HUES6 (cell line): ENCODE results near the gene GFAP.

Experiments used
- H3K27ac ChIP-seq: 2 replicates; pipeline ENCODE4 v1.7.0; 2013; ENCODE audit warnings: low read depth, mild to moderate bottlenecking, low read length, inconsistent platforms
- H3K27me3 ChIP-seq: 2 replicates; pipeline ENCODE4 v1.6.1; 2013; ENCODE audit warnings: low read length; ENCODE audit not compliant: control insufficient read depth, insufficient read depth
- H3K36me3 ChIP-seq: 2 replicates; pipeline ENCODE4 v1.6.1; 2013; ENCODE audit warnings: low read length; ENCODE audit not compliant: control insufficient read depth, insufficient read depth
- H3K4me1 ChIP-seq: 2 replicates; pipeline ENCODE4 v1.6.1; 2013; ENCODE audit warnings: low read length; ENCODE audit not compliant: control insufficient read depth, insufficient read depth
- H3K4me3 ChIP-seq: 2 replicates; pipeline ENCODE4 v1.5.1; 2013; ENCODE audit warnings: low read depth, low read length
- H3K9ac ChIP-seq: one replicate; pipeline ENCODE4 v1.6.1; 2013; ENCODE audit warnings: mild to moderate bottlenecking, low read length
- H3K9me3 ChIP-seq: 2 replicates; pipeline ENCODE4 v1.6.1; 2013; ENCODE audit warnings: low read depth, low read length; ENCODE audit not compliant: control insufficient read depth, insufficient read depth

GFAP gene

DNA sequence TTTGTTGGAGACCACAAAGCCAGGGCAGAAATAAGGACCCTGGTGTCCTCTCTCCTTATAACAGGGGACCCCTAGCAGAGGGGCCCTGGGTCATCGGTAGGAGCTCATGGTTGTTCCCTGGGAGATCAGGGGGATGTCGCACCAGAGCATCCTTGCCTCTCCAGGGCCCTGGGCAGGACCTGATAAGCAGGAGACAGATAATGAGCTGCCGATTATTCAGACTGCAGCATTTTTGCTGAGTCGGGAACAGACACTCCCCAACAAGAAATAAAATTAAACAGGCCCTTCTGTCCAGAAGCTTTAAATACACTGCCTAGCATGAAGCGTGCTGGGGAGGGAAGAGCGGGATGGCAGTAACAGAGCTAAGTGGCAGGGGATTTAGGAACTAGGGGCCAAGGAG lies 15.4 kb upstream of the GFAP start:
- H3K27me3 ChIP-seq, result no peaks in the 10 kb centered on the region
- no peak overlapping the region for H3K4me3 ChIP-seq
- no peak overlapping the region for H3K27ac ChIP-seq
- no peaks in the 10 kb centered on the region for H3K9me3 ChIP-seq
- H3K4me1 ChIP-seq, result no peaks in the 10 kb centered on the region
- peaks cover 100% of the 10 kb centered on the region for H3K36me3 ChIP-seq
- no peak overlapping the region for H3K9ac ChIP-seq

DNA sequence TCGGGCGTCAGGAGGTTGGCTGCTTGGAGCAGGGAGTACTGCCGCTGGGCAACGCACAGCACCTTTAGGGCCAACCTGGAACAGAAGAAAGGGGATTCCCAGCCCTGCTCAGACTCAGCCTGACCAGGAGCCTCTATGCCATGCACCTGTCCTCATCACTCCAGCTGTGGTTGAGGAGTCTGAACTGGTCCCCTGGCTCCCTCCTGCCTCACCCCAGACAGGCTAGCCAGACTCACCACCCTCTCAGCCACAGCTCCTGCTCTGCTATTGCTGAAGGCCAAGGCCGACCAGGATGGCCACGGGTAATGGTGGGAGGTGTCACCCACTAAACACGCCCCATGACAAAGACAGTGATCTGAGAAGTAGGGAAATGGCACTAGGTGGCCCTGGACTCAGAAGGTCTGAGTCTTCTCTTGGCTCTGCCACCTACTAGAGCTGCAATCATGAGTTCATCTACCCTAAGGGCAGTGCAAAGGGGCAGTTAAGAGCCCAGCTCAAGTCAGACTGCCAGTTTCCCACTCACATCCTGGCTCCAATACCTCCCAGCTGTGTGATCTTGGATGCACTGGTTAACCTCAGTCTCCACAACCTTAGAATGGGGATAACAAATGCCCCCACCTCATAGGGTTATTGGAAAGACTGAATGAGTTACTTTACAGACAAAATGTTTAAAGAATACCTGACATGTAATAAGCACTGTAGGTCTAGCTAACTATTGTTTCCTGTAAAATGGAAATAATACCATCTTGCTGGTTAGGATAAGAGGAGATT lies 13.8 kb upstream of the GFAP start:
- Histone ChIP-seq H3K27me3 (no peaks in the 10 kb centered on the region), H3K9me3 (no peaks in the 10 kb centered on the region), H3K4me3 (no peak overlapping the region), H3K4me1 (no peaks in the 10 kb centered on the region), H3K36me3 (peaks cover 85% of the 10 kb centered on the region), H3K27ac (no peak overlapping the region), H3K9ac (no peak overlapping the region)

DNA sequence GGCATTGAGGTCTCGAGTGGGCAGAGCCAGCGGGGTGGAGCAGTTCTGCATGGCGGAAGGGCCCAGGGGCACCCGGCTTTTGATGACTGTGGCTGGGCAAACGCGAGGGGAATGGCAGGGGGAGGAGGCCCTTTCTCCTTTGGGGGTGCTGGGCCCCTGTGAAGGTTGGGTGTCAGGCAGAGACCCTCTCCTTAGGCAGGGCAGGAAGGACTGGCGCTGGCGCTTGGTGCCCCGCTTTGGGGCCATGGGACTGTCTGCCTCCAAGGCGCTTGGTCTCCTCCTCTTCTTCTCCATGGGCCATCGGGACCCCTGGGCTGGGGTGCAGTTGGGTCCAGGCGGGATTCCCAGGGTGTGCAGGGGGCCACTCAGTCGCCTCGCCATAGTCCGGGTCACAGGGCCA lies 12.8 kb upstream of the GFAP start:
- H3K4me3 ChIP-seq, result no peak overlapping the region
- no peak overlapping the region for H3K27ac ChIP-seq
- no peaks in the 10 kb centered on the region for H3K27me3 ChIP-seq
- H3K9ac ChIP-seq, result no peak overlapping the region
- no peaks in the 10 kb centered on the region for H3K4me1 ChIP-seq
- H3K9me3 ChIP-seq, result no peaks in the 10 kb centered on the region
- H3K36me3 ChIP-seq, result peaks cover 75% of the 10 kb centered on the region

DNA sequence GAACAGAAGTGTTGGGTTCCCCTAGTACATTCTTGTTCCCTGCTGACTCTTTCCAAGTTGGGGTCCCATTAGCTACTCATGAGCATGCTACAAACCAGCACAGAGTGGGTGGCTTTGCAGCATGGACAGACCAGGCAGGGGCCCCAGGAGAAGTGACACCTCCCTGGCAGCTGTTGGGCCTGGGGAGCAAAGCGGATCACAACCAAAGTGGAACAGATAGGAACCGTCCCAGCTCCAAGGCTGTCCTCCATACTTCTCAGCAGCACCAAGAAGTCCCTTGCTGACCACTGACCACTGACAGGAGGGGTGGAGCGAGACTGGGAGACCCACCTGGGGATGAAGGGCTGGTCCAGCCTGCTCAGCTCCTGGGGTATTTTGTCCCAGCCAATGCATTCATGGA lies 12.4 kb upstream of the GFAP start:
- Histone ChIP-seq H3K4me3 (no peak overlapping the region), H3K27ac (no peak overlapping the region), H3K9me3 (no peaks in the 10 kb centered on the region), H3K9ac (no peak overlapping the region), H3K4me1 (no peaks in the 10 kb centered on the region), H3K36me3 (peaks cover 71% of the 10 kb centered on the region), H3K27me3 (no peaks in the 10 kb centered on the region)

DNA sequence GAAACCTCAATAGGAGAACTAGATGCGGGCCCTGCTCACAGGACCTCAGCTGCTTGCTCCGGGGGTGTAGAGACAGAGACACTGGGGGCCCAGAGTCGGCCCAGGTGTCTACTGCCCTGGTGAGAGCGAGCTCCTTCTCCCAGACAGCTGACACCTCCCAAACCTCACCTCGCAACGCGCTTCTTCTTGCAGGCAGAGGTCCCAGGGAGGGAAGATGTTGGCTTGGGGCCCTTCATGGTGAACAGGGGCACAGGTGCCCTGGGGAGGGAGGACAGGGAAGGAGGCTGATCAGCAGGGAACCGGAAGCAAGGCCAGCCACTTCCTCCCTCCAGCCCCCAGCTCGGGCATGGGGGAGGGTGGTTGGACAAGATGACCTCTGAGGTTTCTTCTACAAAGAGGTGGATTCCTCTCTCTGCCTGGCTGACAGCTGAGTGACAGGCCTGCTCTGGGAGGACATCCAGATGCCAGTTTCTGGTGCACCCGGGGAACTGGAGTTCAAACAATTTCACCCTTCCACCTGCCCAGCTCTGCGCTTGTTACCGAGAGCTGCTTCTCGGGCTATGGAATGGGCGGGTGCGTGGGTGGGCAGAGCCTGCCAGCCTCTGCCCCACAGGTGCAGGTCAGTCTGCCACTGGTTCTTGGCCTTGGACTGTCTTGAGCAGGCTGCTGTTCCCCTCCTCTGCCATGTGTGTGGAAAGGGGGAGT lies 11.7 kb upstream of the GFAP start:
- H3K4me1 ChIP-seq, result no peaks in the 10 kb centered on the region
- peaks cover 64% of the 10 kb centered on the region for H3K36me3 ChIP-seq
- no peak overlapping the region for H3K9ac ChIP-seq
- no peak overlapping the region for H3K27ac ChIP-seq
- no peaks in the 10 kb centered on the region for H3K27me3 ChIP-seq
- H3K4me3 ChIP-seq, result no peak overlapping the region
- H3K9me3 ChIP-seq, result no peaks in the 10 kb centered on the region

DNA sequence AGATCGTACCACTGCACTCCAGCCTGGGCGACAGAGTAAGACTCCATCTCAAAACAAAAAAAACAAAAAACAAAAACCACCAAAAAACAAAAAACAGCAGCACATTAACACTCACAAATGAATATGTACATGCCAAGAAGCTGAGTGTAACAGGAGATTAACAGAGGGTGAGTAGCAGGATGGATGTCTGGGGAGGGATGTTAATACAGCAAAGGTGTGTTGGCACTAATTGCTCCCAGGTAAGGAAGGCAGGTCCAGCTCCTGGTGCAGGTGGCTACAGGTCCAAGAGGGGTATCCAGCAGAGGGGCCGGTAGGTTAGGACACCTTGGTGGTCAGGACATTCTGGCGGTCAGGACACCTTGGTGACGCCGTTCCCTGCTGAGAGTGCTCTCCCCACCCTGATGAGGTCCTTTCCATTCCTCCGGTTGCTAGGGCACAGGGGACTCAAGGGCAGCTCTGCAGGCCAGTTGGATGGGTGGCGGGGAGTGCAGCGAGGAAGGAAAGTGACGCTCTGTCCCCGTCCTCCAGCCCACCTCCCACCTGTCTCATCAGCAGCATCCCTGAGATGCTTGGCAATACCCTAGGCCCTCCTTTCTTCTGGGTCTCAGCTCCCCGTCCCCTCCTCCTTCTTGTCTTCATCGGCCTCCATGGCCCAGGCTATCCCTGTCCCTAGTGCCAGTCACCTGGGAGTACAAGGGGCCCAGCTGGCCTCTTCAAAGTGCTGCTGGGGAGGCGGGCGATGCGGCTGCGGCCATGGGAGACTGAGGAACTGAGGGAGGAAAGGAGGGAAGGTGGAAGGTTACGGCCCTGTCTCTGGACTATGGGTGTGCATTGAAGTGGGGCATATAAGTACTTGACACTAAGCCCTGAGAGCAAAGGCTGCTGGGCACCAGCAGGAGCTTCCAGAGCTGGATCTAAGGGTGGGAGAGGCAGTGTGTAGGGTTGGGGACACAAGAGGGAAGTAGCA lies 10.7 kb upstream of the GFAP start:
- H3K9me3 ChIP-seq, result no peaks in the 10 kb centered on the region
- peaks cover 54% of the 10 kb centered on the region for H3K36me3 ChIP-seq
- no peak overlapping the region for H3K9ac ChIP-seq
- peaks cover 5% of the 10 kb centered on the region for H3K4me1 ChIP-seq
- H3K27me3 ChIP-seq, result no peaks in the 10 kb centered on the region
- H3K4me3 ChIP-seq, result no peak overlapping the region
- H3K27ac ChIP-seq, result no peak overlapping the region

DNA sequence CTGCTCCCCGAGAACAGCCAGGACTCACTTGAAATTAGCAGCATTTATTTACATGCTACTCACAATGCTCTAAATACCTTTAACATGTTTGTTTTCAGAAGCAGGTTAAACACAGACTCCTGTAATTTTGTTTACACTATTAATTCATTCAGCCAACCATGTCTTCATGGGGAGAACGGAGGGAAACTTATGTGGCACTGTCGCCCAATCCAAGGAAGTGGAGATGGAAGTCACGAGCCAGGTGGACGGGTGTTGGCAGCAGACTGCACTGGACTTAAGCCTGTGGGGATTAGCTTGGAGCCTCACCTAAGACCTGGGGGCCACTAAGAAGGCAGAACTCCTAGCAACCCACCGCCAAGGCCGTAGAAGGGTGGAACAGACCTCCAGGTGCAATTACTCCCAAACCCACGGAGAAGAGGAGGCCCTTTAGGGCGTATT lies 8.8 kb upstream of the GFAP start:
- Histone ChIP-seq H3K4me1 (peaks cover 14% of the 10 kb centered on the region), H3K27me3 (no peaks in the 10 kb centered on the region), H3K4me3 (no peak overlapping the region), H3K9ac (no peak overlapping the region), H3K9me3 (no peaks in the 10 kb centered on the region), H3K36me3 (peaks cover 35% of the 10 kb centered on the region), H3K27ac (no peak overlapping the region)

DNA sequence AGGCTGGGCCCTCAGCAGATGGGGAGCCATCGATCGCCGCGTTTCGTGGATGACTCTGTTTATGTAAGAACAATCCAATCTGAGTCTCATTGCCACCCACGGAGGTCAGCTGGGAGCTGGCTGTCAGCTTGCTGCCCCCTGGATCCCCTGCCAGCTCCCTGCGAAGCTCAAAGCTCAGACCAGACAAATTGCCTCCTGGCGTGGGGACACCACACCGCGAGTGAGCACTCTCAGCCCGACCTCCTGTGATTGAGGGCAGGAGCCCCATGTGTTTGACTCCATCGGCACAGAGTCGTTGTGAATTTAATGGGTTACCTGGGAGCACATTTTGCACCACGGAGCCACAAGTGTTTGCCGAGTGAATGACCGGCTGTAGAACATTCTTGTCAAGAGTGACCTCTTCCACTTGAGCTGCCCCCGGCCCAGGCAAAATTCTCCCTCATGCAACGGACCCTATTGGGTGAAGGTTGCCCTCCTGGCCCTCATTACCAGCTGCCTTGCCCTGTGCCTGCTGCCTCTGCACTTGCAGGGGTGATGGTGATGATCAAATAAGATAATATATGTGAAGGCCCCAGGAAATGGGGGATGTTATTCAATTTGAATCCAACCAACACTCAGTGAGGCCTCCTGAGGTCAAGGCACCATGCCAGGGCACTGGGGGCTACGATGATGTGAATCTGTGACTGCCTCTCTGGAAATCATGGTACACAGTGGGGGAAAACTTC lies 7.6 kb upstream of the GFAP start:
- Histone ChIP-seq H3K27me3 (no peaks in the 10 kb centered on the region), H3K4me3 (no peak overlapping the region), H3K9me3 (no peaks in the 10 kb centered on the region), H3K27ac (no peak overlapping the region), H3K36me3 (peaks cover 23% of the 10 kb centered on the region), H3K9ac (no peak overlapping the region), H3K4me1 (peaks cover 14% of the 10 kb centered on the region)

DNA sequence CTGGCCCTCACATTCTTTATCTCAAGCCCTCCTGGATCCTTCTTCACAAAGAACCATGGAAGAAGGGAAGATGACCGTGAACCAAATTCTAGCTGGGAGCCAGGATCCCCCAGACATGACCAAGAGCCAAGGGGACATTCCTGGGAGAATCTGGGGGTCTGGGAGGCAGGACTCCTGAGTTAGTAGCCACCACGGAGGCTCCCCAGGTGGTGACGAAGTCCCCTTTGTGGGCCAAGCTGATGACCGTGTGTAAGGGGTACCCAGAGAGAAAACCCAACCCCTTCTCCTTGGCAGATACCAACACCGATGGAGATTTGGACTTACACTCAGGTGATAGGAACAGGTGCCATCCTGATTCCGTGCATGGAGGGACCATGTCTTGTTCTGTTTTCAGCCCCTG lies 6.8 kb upstream of the GFAP start:
- Histone ChIP-seq H3K27ac (no peak overlapping the region), H3K4me1 (peaks cover 14% of the 10 kb centered on the region), H3K9me3 (no peaks in the 10 kb centered on the region), H3K9ac (no peak overlapping the region), H3K4me3 (no peak overlapping the region), H3K27me3 (no peaks in the 10 kb centered on the region), H3K36me3 (peaks cover 15% of the 10 kb centered on the region)

DNA sequence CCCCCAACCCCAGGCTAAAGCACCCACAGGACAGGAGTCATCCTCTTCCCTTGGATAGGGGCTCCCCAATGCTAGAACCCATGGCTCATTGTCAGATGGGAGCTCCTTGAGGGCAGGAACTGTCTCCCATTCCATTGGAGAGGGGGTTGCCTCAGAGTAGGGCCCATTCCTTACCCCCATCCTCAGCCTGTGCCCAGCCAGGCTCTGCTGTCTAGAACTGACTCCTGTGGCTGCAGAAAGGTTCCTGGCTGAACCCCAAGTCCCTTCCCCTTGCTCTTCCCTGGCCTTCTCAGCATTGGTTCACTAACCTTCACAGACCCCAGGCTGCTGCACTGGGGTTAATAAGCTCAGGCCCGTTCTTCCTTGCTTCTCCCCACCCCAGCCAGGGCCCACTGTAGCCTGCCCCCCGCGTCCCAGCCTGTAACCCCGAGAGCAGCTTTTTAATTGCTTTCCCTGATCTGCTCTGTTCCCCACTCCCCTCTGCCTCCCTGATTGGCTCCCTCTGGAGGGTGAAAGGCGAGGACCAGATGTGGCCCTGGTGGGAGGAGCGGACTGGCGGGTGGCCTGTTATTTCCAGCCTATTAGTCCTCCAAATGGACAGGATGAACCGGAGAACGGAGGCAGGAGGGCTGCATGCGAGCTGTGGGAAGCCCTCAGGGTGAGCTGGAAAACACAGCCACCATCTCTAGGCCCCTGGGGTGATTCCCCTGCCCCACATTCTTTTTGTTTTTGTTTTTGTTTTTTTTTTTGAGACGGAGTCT lies 6.0 kb upstream of the GFAP start:
- peaks cover 14% of the 10 kb centered on the region for H3K4me1 ChIP-seq
- H3K9ac ChIP-seq, result no peak overlapping the region
- peaks cover 7% of the 10 kb centered on the region for H3K36me3 ChIP-seq
- H3K4me3 ChIP-seq, result no peak overlapping the region
- no peaks in the 10 kb centered on the region for H3K9me3 ChIP-seq
- H3K27ac ChIP-seq, result no peak overlapping the region
- H3K27me3 ChIP-seq, result no peaks in the 10 kb centered on the region
